Measurements from ENCODE around the gene NAT10. TPM values are rescaled to one million over a fixed set of nuclear protein-coding genes. Genes with fewer than 3 reads are reported as not detected.

NAT10 gene
- total RNA-seq, 1 experiment from 2014 or later, result 91.4 TPM

GRCh38 chr11:34166806-34167740, 61.6 kb downstream of the NAT10 start:
- DNase-seq, result no peak
- no peak overlapping the region for H3K4me3 Mint-ChIP-seq (ENCODE audit: unreplicated experiment)
- no peaks in the 10 kb centered on the region for H3K36me3 Mint-ChIP-seq (ENCODE audit: insufficient read depth, unreplicated experiment)
- peak overlapping the region; percentile 17 for H3K27ac Mint-ChIP-seq (ENCODE audit: unreplicated experiment)
- ChIA-PET POLR2A (no interaction called here), CTCF (no interaction called here)
- no TSS peak for BruUV-seq (replicated peaks)
- TF ChIP-seq, protein P1, sequence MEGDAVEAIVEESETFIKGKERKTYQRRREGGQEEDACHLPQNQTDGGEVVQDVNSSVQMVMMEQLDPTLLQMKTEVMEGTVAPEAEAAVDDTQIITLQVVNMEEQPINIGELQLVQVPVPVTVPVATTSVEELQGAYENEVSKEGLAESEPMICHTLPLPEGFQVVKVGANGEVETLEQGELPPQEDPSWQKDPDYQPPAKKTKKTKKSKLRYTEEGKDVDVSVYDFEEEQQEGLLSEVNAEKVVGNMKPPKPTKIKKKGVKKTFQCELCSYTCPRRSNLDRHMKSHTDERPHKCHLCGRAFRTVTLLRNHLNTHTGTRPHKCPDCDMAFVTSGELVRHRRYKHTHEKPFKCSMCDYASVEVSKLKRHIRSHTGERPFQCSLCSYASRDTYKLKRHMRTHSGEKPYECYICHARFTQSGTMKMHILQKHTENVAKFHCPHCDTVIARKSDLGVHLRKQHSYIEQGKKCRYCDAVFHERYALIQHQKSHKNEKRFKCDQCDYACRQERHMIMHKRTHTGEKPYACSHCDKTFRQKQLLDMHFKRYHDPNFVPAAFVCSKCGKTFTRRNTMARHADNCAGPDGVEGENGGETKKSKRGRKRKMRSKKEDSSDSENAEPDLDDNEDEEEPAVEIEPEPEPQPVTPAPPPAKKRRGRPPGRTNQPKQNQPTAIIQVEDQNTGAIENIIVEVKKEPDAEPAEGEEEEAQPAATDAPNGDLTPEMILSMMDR (IDR thresholded peaks at IDR 0.05; ENCODE audit: insufficient read depth in 1 of 2, low read depth in 1 of 2, low read length in 1 of 2, severe bottlenecking in 1 of 2, unreplicated experiment in 1 of 2), result no peak
- no peaks in the 10 kb centered on the region for H3K4me1 Mint-ChIP-seq (ENCODE audit: low read depth, unreplicated experiment)
- no peak overlapping the region for H3K4me3 ChIP-seq (ENCODE audit: low read depth, low read length)
- no peaks in the 10 kb centered on the region for H3K27me3 ChIP-seq (replicated peaks; ENCODE audit: control insufficient read depth, insufficient read depth, low read length)
- no peaks in the 10 kb centered on the region for H3K9me3 ChIP-seq
- H3K36me3 ChIP-seq (ENCODE audit: control insufficient read depth, insufficient read depth, low read length), result no peaks in the 10 kb centered on the region
- H3K27me3 Mint-ChIP-seq (ENCODE audit: insufficient read depth, unreplicated experiment), result no peaks in the 10 kb centered on the region
- intact Hi-C loops (cut with micrococcal nuclease; ENCODE audit: unreplicated experiment), result no loop called here
- H3K4me1 ChIP-seq, result peaks cover 13% of the 10 kb centered on the region; the same call in 1 of the 2 replicates
- H3K9me3 Mint-ChIP-seq (ENCODE audit: unreplicated experiment), result no peaks in the 10 kb centered on the region

DNA sequence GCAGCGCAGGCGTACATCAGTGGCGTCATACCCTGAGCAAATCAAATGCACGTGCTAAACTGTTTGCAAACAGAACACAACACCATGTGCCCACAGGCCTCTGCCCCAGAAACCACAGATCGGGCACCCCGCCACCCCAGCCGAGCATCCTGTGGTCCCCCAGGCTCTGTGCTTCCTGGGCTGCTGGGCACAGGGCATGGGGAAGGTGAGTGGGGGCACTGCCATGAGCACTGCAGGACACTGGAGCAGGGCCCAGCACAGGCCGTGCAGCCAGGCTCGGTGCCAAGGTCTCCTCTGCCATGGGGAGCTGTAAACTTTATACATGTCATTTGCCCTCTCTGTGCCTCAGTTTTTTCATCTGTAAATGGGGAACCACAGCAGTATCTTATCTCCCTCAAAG, 62.5 kb downstream of the NAT10 start:
- no peaks in the 10 kb centered on the region for H3K36me3 ChIP-seq (ENCODE audit: control insufficient read depth, insufficient read depth, low read length)
- H3K4me3 ChIP-seq (ENCODE audit: low read depth, low read length), result no peak overlapping the region
- POLR2A ChIA-PET, result no interaction called here
- no peaks in the 10 kb centered on the region for H3K36me3 Mint-ChIP-seq (ENCODE audit: insufficient read depth, unreplicated experiment)
- H3K9me3 Mint-ChIP-seq (ENCODE audit: unreplicated experiment), result no peaks in the 10 kb centered on the region
- H3K4me1 ChIP-seq, result 0 out of 2 replicates have a peak, but pooled peaks cover 9% of the 10 kb centered on the region
- no peak overlapping the region for H3K4me3 Mint-ChIP-seq (ENCODE audit: unreplicated experiment)
- CTCF ChIA-PET, result no interaction called here
- H3K9me3 ChIP-seq, result no peaks in the 10 kb centered on the region
- DNase-seq, result no peak
- no peaks in the 10 kb centered on the region for H3K27me3 ChIP-seq (replicated peaks; ENCODE audit: control insufficient read depth, insufficient read depth, low read length)
- BruUV-seq (replicated peaks), result no TSS peak
- H3K27ac Mint-ChIP-seq (ENCODE audit: unreplicated experiment), result no peak overlapping the region
- H3K4me1 Mint-ChIP-seq (ENCODE audit: low read depth, unreplicated experiment), result no peaks in the 10 kb centered on the region
- intact Hi-C loops (cut with micrococcal nuclease; ENCODE audit: unreplicated experiment), result no loop called here
- TF ChIP-seq, protein P1 (IDR thresholded peaks at IDR 0.05; ENCODE audit: insufficient read depth in 1 of 2, low read depth in 1 of 2, low read length in 1 of 2, severe bottlenecking in 1 of 2, unreplicated experiment in 1 of 2), result no peak
- no peaks in the 10 kb centered on the region for H3K27me3 Mint-ChIP-seq (ENCODE audit: insufficient read depth, unreplicated experiment)

DNA sequence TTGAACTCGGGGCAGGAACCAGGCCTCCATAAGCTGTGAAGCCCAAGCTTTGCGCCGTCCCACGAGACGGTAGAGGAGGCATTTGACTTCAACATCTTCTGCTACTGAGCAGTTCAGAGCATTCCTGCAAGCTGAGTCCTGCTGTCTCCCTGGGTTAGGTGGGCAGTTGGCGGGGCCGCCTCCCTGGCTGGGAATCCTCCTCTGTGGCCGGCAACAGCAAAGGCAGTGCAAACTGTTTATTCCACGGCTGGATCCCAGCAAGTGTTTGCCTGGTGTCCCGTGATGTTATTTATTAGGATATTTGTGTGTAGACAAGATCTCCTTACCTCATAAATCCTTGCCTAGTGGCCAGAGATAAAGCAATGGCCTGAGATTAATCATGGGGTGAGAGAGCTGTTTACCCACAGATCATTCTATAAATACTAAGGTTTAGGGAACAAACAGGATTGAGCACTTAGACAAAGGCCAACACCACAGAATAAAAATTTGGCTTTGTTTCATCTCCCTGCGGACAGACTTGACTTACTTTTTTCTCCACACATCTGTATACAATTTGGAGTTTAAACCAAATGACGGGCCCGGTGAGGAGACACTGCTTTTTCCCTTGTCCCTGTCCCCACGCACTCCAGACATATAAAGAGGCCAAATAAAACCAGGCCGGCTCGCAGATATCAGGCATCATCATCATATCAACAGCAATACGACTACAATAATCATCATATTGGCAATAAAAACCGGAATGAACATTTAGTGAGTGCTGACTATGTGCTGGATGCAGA, 63.4 kb downstream of the NAT10 start:
- no peaks in the 10 kb centered on the region for H3K27me3 Mint-ChIP-seq (ENCODE audit: insufficient read depth, unreplicated experiment)
- Histone ChIP-seq H3K4me1 (0 out of 2 replicates have a peak, but pooled peaks cover 11% of the 10 kb centered on the region), H3K36me3 (ENCODE audit: control insufficient read depth, insufficient read depth, low read length) (no peaks in the 10 kb centered on the region), H3K9me3 (no peaks in the 10 kb centered on the region), H3K4me3 (ENCODE audit: low read depth, low read length) (no peak overlapping the region), H3K27me3 (replicated peaks; ENCODE audit: control insufficient read depth, insufficient read depth, low read length) (no peaks in the 10 kb centered on the region)
- BruUV-seq (replicated peaks), result no TSS peak
- no peak for DNase-seq
- H3K4me1 Mint-ChIP-seq (ENCODE audit: low read depth, unreplicated experiment), result no peaks in the 10 kb centered on the region
- TF ChIP-seq, protein P1 (IDR thresholded peaks at IDR 0.05; ENCODE audit: insufficient read depth in 1 of 2, low read depth in 1 of 2, low read length in 1 of 2, severe bottlenecking in 1 of 2, unreplicated experiment in 1 of 2), result no peak
- H3K27ac Mint-ChIP-seq (ENCODE audit: unreplicated experiment), result no peak overlapping the region
- H3K4me3 Mint-ChIP-seq (ENCODE audit: unreplicated experiment), result no peak overlapping the region
- no peaks in the 10 kb centered on the region for H3K9me3 Mint-ChIP-seq (ENCODE audit: unreplicated experiment)
- intact Hi-C loops (cut with micrococcal nuclease; ENCODE audit: unreplicated experiment), result no loop called here
- POLR2A ChIA-PET, result interaction anchor here (0.5 kb wide), 1 partner anchor 10 kb away, joined by 6 read pairs; no protein-coding TSS in a partner anchor
- CTCF ChIA-PET, result no interaction called here
- H3K36me3 Mint-ChIP-seq (ENCODE audit: insufficient read depth, unreplicated experiment), result no peaks in the 10 kb centered on the region

Data from Caco-2 (cell line).